NCI-H774 (cell line): ENCODE measurements around the gene C19orf81.
"Not testable (repeated sequence)": the region's sequence is repeated elsewhere in the genome, so short reads cannot be mapped to it uniquely, and the experiment has no call there.

Experiments
- DNase-seq: peaks from one replicate; lab custom pipeline; 2025; lab: John Stamatoyannopoulos, UW

The C19orf81 gene

GRCh38 chr19:50649433-50650391, at the start of gene C19orf81:
Gene C19orf81 (plus strand): TSS chr19:50649445. CDS start chr19:50649445, 0 bp downstream.
- DNase-seq: no peak

GRCh38 chr19:50601407-50602088, 47.7 kb upstream of the C19orf81 start:
- DNase-seq: no peak

- DNase-seq: no peak
Measured at GRCh38 chr19:50602089-50602422, 47.2 kb upstream of the C19orf81 start.

GRCh38 chr19:50602496-50602895, 46.7 kb upstream of the C19orf81 start:
- DNase-seq: no peak

GRCh38 chr19:50602935-50603334, 46.3 kb upstream of the C19orf81 start:
- no peak for DNase-seq

- DNase-seq: not testable (repeated sequence)
Measured at GRCh38 chr19:50604264-50605073, 44.8 kb upstream of the C19orf81 start.

- not testable (repeated sequence) for DNase-seq
Measured at GRCh38 chr19:50606059-50606836, 43.0 kb upstream of the C19orf81 start.

- DNase-seq: no peak
Measured at GRCh38 chr19:50607388-50607787, 41.9 kb upstream of the C19orf81 start.

- no peak for DNase-seq
Measured at GRCh38 chr19:50607874-50608785, 41.1 kb upstream of the C19orf81 start.

- not testable (repeated sequence) for DNase-seq
Measured at GRCh38 chr19:50612504-50613404, 36.5 kb upstream of the C19orf81 start.

GRCh38 chr19:50618379-50618778, 30.9 kb upstream of the C19orf81 start:
- DNase-seq: not testable (repeated sequence)

- not testable (repeated sequence) for DNase-seq
Measured at GRCh38 chr19:50619184-50619583, 30.1 kb upstream of the C19orf81 start.

- DNase-seq: not testable (repeated sequence)
Measured at GRCh38 chr19:50620394-50620906, 28.8 kb upstream of the C19orf81 start.

- no peak for DNase-seq
Measured at GRCh38 chr19:50624949-50625600, 24.2 kb upstream of the C19orf81 start.

- no peak for DNase-seq
Measured at GRCh38 chr19:50626011-50626410, 23.2 kb upstream of the C19orf81 start.

- no peak for DNase-seq
Measured at GRCh38 chr19:50626795-50627194, 22.4 kb upstream of the C19orf81 start.

- no peak for DNase-seq
Measured at GRCh38 chr19:50628146-50628545, 21.1 kb upstream of the C19orf81 start.

- no peak for DNase-seq
Measured at GRCh38 chr19:50628551-50628950, 20.7 kb upstream of the C19orf81 start.

- DNase-seq: no peak
Measured at GRCh38 chr19:50629194-50629593, 20.1 kb upstream of the C19orf81 start.
